GM03348 (cell line): ENCODE measurements around the gene DLEU7.

Experiments
- DNase-seq: peaks from one replicate; pipeline ENCODE4 v3.0.0; 2012; ENCODE audit warnings: low spot score

The DLEU7 gene

DNA sequence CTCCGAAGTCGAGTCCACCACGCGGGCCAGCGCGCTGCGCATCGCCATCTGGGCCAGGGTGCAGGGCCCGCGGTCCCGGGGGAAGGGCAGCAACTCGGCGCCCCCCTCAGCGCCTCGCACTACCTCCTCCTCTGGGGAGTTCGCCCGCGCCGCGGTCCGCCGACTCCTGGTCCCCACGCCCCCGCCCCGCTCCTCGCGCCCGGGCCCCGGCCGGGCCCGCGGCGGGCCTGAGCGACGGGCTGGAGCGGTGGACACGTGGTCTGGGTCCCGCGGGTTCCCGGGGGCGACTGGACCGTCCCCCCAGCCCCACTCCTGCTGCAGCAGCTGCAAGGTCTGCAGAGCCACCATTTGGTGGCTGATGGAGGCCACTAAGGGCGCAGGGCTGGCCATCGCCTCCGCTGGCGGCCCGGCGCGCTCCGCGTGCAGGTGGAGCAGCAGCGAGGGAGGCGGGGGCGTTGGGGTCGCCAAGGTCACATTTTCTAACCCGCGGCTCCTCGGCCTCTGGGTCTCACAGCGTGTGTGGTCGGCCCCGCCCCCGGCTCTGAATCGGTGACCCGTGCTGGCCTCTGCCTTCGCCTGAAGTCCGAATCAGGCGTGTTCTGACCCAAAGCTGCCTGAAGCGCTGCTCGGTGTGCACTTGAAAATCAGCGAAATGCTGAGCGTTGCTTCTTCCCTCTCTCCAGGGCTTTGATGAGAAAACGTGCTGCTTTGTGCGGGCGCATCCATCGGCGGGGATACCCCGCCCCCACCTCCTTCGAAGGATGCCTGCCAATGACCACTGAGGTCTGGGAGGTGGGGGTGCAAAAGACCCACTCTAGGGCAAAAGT lies at the start of gene DLEU7:
DLEU7 (minus strand) TSS at position 436 of the 827 bp plus-strand sequence; CDS start at position 390, 46 bp downstream.
- no peak for DNase-seq

DNA sequence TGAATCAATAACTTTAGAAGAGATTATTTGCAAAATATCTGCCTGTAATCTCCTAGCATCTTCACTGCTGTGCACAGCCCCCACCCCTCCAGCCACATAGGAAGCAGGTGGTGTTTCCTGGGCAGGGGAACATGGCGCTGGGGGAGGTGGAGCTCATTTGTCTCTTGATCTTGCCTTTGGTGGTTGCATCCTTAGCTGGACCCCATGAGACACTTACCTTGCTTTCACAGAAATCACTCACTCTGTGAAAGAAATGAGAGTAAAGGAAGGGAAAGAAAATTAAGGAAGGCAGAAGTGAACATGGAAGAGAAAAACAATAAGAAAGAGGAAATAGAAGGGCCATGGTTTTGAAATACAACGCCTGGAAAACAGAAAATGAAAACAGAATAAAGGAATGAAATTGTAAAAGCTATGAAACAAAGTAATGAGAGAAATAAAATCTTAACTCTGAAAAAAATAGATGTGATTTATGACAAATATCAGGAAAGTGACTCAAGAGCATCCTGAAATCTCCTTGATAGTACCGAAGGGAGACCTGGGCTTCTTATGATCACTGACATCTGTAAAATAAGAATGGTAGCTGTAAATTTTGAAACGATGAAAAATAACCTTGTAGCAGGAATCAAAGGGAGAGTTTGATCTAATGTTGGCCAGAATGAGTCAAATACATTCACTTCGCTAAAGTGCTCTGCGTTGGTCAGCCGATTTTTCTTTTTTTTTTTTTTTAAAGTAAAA lies 48.9 kb upstream of the DLEU7 start:
- no peak for DNase-seq

DNA sequence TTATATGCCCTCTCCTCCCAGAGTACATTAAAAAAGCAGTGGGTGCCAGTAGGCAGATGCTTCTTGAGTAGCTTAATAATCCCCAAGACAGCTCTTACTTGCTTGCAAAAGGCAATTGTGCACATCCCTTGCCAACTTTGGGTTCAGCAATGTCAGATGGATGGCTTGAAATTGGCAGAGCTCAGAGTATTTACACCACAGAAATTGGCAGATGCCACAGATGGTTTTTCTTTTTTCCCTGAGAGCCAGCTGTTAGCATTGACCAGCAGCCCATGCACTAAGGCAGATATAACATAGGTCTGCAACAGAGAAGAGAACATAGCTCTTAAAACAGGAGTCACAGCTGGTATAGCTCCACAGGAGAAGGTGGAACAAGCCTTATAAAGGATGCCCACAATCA lies 47.7 kb upstream of the DLEU7 start:
- DNase-seq: no peak

DNA sequence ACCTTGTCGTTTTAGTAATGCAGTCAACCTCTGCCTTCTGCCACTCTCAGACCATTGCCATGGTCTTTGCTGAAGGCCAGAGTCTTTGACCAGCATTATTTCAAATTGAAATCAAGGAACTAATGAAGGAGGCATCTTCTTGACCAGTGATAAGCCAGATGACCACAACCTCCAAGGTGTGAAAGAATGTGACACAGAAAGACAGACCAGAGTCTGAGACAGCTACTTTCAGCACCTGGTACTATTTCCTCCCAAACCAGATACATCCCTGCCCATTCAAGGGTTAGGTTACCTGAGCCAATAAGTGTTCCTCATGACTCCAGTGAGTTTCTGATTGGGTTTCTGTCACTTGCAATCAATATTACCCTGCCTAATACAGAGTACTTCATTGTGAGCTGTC lies 45.8 kb upstream of the DLEU7 start:
- no peak for DNase-seq

DNA sequence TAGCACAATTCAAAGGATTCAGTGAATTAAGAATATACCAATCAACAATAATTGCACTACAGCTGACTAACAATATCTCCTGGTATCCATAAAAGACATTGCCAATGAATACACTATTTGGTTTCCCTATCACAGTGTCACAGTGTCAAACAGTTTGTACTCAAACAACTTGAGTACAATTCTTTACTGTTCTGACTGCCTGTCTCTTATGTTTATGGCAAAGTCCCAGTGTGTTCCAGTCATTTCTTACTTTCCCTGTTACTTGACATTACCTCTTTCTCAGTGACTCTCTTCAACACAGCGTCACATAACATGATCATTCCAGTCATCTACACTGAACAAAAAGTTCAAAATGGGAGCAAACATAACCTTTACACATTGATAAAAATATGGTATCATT lies 44.9 kb upstream of the DLEU7 start:
- no peak for DNase-seq

DNA sequence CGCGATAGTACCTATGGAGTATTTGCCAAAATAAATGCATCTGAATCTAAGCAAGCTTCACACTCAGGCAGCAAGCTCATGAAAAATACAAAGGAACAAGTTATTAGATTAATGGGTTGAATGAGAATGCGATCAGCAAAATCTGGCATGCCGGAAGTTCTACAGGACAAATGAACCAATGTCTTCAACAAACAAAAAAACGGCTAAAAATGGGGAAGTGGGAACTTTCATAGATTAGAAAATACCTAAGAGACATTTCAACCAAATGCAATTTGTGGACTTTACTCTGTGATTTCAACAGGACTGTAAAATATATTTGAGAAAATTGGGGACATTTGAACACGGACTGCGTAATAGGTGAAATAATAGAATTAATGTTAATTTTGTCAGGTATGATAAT lies 43.7 kb upstream of the DLEU7 start:
- no peak for DNase-seq

DNA sequence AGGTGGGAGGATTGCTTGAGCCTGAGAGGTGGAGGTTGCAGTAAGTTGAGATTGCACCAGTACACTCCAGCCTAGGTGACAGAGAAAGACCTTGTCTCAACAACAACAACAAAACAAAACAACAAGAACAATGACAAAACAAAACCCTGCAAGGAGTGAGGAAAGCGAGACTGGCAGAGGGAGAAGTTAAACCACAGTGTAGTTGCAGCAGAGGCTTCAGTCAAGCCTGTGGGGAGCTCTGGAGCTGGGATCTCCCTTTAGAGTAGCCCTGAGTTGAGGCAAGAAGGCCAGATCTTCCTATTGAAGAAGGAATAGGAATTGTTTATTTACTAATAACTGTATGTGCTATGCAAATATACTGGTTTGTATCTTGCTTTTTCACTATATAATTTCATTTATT lies 40.8 kb upstream of the DLEU7 start:
- no peak for DNase-seq

DNA sequence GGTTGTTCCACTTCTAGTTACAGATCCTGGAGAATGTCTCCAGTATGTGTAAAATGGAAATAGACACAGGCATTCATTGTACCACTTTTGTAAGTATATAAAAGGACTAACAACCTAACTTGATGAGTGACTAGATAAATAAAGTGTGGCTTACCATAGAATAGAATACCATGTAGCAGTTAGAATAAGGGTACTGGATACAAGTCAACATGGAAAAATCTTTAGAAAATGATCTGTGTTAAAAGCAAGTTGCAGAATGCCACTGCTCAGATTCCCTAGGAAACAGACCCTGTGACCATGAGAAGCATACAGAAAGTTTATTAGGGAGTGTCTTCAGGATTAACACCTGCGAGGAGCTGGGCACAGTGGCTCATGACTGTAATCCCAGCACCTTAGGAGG lies 40.2 kb upstream of the DLEU7 start:
- DNase-seq: no peak

DNA sequence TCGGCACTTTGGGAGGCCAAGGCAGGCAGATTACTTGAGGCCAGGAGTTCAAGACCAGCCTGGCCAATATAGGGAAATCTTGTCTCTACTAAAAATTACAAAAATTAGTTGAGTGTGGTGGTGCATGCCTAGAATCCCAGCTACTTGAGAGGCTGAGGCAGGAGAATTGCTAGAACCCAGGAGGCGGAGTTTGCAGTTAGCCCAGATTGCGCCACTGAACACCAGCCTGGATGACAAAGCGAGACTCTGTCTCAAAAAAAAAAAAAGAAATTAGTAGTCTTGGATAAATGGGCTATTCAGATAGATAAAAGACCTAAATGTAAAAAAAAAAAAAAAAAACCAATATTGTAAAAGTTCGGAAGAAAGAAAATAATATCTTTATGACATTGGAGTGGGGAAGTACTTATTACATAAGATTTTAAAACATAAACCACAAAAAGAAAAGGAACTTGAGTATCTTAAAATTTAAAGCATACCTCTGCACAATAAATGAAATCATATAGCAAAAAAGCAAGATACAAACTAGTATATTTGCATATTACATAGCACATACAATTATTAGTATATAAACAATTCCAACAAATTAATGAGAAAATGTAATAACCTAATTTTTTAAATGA lies 39.4 kb upstream of the DLEU7 start:
- DNase-seq: no peak

DNA sequence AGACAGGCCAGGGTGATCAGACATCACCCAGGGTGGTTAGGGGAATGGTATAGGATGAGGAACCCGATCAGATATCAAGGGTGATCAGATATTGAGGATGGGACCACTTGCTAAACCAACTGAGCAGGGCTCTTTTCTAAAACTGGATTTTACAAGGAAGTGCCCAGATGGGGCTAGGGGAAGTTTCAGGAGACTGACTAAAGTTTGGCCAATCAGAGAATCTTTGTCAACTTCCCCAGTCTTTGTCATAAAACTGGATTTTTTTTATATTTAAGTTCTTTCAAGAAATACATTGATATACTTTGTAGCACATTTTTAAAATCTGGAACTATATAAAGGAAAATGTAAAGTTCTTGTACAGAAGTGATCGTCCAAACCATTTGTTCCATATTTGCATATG lies 30.5 kb upstream of the DLEU7 start:
- no peak for DNase-seq

DNA sequence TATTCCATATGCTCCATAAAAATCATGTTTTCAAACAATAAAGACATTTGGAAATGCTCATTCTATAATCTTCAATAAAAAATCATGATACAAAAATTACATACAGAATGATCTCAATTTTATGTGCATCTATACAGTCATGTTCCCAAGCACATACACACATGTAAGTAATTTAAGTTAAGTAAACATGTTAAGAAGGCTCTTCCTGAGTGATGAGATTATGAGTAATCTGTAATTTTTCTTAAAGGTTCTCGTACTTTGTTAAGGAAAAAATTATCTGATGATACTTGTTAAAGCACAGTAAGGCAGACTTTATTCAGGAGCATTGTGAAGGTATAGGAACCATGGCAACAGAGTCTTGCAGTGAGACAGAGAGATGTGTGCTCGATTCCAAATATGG lies 30.0 kb upstream of the DLEU7 start:
- no peak for DNase-seq

DNA sequence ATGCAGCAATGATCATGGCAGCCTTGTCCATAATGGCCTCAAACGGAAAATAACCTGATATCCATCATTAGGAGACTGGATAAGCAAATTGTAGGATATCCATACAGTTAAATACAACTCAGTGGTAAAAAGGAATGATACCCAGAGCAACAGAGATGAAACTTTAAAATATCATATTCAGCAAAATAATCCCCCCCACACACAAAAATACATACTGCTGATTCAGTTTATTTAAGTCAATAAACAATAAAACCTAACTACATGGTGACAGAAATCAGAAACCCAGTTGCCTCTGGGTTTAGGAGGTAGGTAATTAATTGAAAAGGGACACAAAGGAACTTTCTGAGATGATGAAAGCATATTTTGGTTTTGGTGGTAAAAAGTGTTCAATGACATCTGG lies 27.9 kb upstream of the DLEU7 start:
- no peak for DNase-seq

DNA sequence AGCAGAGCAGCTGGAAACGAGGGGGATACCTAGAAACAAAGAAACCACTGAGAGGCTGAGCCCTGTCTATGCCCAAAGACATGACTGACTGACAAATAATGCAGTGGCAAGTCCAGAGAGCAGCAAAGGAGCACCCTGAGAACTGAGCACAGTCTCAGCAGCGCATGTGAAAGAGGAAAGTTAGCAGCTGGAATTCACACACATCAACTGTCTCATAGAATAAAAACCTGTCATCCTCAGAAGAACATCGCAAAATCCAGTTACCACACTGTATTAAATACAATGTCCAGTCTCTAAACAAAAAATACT lies 24.1 kb upstream of the DLEU7 start:
- DNase-seq: no peak

DNA sequence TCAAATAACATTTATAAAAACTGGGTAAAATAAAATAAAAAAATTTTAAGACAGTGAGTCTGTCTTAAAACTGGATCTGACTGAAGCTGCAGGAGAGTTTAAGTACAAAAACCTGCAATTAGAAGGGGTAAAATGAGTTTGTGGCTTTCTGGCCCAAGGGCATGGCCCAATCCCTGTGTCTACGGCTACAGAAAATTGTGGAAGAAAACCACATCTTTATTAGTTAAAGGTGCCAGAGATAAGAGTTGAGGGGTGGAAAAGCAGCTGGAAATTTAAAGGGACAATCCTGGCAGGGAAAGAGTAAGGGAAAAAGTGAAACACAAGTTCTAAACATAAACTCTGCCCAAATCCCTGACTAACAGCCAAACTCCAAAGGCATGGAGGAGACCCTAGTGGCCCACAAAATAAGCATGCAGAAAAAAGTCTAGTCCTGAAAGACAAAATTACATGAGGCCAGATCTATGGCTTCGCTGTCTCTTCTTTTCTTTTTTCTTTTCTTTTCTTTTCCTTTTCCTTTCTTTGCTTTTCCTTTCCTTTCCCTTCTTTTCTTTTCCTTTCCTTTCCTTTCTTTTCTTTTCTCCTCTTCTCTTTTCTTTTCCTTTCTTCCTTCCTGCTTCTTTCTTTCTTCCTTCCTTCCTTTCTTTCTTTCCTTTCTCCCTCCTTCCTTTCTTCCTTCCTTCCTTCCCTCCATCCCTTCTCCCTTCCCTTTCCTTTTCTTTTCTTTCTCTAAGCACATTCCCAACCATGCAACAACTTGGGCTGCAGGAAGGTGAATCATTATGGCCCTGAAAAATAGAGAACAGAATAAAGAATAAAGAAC lies 23.5 kb upstream of the DLEU7 start:
- no peak for DNase-seq

DNA sequence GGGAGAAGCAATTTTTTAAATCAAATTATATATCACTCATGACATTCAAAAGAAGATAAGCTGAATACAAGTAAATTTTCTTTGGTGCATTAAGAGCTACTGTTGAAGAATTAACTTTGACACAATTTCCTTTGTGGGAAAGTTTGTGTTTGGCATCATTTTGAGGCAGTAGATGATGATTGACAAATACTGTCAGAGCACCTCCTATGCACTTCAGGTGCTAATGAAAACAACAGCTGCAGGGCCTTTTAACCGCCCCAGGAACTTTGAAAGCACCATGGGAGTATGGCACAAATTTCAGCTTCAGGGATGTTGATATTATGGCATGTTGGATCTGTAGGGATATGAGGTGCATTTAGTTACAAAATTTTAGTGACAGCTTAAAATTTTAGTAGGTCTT lies 21.0 kb upstream of the DLEU7 start:
- no peak for DNase-seq

DNA sequence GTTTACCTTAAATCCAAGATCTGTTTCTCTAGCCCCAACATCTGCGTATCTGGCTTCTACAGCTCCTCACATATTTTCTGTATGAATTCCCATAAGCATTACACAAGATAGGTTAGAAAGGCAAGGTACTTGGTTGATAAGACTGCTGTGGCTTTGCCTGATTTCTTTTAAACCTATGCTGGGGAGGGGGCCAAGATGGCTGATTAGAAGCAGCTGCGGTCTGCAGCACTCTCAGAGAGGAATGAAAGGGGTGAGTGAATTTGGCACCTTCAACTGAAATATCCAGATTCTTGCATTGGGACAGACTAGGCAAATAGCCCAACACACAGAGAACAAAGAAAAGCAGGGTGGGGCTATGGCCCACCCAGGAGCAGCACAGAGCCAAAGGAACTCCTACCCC lies 12.2 kb upstream of the DLEU7 start:
- no peak for DNase-seq

DNA sequence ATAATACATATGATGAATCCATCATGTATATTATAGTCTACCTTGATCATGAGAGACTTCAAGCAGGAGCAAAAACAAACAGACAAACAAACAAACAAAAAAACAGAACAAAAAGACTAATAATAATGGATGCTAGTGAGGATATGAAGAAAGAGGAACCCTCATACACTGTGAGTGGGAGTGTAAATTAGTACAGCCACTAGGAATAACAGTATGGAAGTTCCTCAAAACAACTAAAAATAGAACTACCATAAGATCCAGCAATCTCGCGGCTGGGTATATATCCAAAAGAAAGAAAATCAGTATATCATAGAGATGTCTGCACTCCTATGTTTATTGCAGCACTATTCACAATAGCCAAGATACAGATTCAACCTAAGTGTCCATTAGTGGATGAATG lies 7.0 kb upstream of the DLEU7 start:
- no peak for DNase-seq

DNA sequence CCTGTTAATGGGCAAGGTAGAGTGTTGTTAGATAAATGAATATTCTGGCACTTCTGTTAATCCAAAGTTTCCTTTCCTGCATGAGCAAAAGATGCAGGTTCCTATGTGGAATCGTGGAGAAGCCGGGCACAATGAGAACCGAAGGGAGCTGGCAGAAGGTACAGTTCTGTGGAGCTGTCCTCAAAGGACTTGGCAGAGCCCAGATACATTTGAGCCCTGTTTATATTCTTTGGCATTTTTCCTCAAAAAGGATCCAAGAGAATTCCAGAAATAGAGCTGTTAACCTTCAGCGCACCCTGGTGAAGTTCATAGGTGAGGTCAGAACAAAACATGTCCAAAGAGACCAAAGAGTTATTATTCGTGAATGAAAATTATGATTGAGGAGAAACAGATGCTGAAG lies 4.0 kb upstream of the DLEU7 start:
- DNase-seq: no peak

DNA sequence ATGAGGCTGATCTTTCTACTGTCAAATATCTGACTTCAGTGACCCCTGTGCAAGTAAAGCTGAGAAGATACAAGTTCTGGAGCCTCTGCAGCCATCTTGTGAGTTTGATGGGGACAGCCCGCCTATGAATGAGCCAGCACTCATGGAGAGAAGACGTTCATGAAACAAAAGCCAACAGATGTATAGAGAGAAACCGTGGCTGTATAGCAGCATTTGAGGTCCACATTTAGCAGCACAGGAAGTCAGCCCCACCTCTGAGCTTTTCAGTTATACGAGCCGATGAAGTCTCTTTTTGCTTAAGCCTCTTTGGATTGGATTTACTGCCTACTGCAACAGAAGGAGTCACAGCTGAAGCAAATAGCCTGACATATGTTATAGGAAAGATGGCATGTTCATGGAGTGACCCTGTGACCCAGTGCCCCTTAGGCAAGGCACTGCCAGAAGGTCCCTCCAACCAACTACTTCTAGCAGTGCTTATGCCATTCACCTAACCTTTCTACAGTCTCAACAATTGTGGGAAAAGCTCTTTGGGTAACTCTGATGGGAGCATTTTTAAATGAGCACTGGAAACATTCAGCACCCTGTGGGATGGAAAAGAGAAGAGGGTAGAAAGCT lies 3.5 kb upstream of the DLEU7 start:
- no peak for DNase-seq

DNA sequence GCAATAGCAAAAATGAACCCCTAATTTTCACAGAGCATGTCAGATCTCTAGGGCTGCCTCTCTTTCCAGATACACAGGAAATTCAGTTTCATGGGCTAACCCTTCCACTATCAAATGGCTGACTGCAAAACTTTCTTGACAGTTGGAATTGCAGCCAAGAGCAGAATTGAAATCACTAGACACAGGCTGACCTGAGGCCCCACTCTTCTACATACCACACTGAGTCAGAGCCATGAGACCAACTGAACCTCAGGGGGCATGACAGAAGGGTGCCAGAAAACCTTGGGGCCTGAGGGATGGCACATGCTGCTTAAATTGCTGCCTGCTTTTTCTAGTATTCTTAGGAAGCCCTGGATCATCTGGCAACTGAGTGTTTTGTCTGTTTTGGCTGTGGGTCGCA lies 1.7 kb upstream of the DLEU7 start:
- DNase-seq: no peak

DNA sequence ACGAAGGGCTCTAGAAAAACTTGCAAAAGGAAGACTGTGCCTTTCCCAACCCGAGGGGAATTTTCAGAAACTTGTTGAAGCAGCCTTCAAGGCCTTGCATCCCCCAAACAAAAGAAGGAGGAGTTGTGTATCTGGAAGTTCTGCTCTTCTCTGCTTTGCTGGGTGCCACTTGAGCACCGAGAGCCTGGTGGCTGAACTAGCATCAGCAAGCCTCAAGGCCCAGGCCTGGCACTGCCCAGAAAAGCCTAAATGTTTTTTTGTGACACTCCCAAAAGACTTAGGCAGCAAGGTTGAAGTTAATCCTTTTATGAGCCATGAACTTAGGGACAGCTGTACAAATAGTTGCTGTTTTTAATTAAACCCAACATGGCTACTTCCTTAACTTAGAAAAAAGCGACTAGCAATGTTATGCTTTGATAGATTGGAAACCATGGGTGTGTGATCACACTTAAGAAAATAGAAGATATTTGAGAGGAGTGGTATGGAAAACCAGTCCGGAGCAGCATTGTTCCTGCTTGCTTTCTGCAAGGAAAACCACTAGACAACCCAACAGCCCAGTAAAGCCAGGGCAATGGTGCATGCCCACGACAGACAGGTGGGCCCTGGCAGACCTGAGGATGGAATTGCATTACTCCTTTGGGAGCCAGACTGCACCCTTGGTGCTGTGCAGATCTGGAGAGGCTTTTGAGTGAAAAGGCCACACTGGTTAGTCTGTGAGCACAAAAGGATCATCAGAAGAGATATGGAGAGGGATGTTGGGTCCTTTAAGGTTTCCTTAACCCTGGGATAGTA lies 788 bp upstream of the DLEU7 start:
- no peak for DNase-seq

DNA sequence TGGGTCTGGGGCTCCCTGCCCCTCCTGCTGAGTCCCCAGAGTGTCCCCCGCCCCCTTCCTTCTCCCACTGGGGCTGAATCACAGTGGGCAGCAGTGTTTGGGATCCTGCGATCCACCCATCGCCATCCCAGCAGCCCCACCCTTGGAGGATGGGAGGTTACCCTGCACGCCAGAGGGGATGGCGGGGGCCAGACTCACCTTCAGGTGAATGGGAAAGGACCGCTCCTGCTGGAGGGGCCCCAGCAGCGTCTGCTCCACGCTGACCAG lies 569 bp downstream of the DLEU7 start:
- DNase-seq: no peak
